Measurements from ENCODE around the gene CRYBG1. TPM values are rescaled to one million over a fixed set of nuclear protein-coding genes. Genes with fewer than 3 reads are reported as not detected.

The CRYBG1 gene
- total and polyA plus RNA-seq, 2 donors (not counting 1 experiment from before 2014, with no cell fraction given): 9.6 to 47.0 TPM

GRCh38 chr6:106511288-106512047, 151.0 kb downstream of the CRYBG1 start:
- Histone ChIP-seq H3K79me2 (ENCODE audit: control insufficient read depth, insufficient read depth, low read length) (peaks cover 58% of the 10 kb centered on the region), H3K27ac (ENCODE audit: low read length in 2 of 2) (peak overlapping the region; percentile 91 to 95), H3K4me1 (ENCODE audit: control insufficient read depth in 2 of 2, insufficient read depth in 2 of 2, low read length in 2 of 2) (peaks cover 40 to 44% of the 10 kb centered on the region in 2 donors), H3K9me3 (ENCODE audit: control extremely low read depth in 1 of 3, control insufficient read depth in 2 of 3, insufficient read depth in 1 of 3, low read length in 2 of 3) (no peaks in the 10 kb centered on the region), H4K20me1 (ENCODE audit: control insufficient read depth, insufficient read depth, low read length, poor library complexity, severe bottlenecking) (peaks cover 6% of the 10 kb centered on the region), H2AFZ (ENCODE audit: insufficient read depth, low read depth, low read length, poor library complexity, severe bottlenecking) (peak overlapping the region; percentile 96), H3K4me2 (replicated peaks; ENCODE audit: low read depth, low read length, poor library complexity, severe bottlenecking) (peak overlapping the region; percentile 96), H3K36me3 (replicated peaks in 1 of 2; ENCODE audit: control extremely low read depth in 1 of 2, control insufficient read depth in 1 of 2, extremely low read depth in 1 of 2, insufficient read depth in 2 of 2, low read length in 1 of 2) (no peaks in the 10 kb centered on the region), H3K9ac (ENCODE audit: low read length) (peak overlapping the region; percentile 92), H3K4me3 (ENCODE audit: control extremely low read depth in 1 of 5, extremely low read depth in 1 of 5, insufficient read depth in 1 of 5, low read depth in 2 of 5, low read length in 4 of 5) (peak overlapping the region; percentile 84 to 96 (median 91)), H3K27me3 (replicated peaks in 1 of 4; ENCODE audit: control extremely low read depth in 1 of 4, control insufficient read depth in 3 of 4, insufficient read depth in 4 of 4, low read length in 3 of 4) (no peaks in the 10 kb centered on the region)
- H3K4me3 Mint-ChIP-seq: peak overlapping the region; percentile 98
- H3K27ac Mint-ChIP-seq: peak overlapping the region; percentile 97
- no peaks in the 10 kb centered on the region for H3K9me3 Mint-ChIP-seq (ENCODE audit: insufficient read depth)
- H3K4me1 Mint-ChIP-seq: peaks cover 51% of the 10 kb centered on the region
- ATAC-seq (ENCODE audit: low read depth): no peak
- WGBS (ENCODE audit: insufficient coverage): under 1% methylated on average over 27 of the region's 29 CpGs
- H3K27me3 Mint-ChIP-seq: no peaks in the 10 kb centered on the region
- ChIA-PET POLR2A (interaction anchor here (0.6 to 2.5 kb wide), 6 partner anchors 10 to 463 kb away, joined by 5 to 29 read pairs (median 10); partner anchors contain the start of gene CD24), CTCF (interaction anchor here (0.7 to 7.0 kb wide), 24 partner anchors 9 to 486 kb away, joined by 3 to 156 read pairs (median 6); no protein-coding TSS in a partner anchor)
- TF ChIP-seq EZH2 (IDR thresholded peaks at IDR 0.05; ENCODE audit: borderline replicate concordance, insufficient read depth, low read depth, low read length, poor library complexity, severe bottlenecking): no peak
- TF ChIP-seq, protein P1, sequence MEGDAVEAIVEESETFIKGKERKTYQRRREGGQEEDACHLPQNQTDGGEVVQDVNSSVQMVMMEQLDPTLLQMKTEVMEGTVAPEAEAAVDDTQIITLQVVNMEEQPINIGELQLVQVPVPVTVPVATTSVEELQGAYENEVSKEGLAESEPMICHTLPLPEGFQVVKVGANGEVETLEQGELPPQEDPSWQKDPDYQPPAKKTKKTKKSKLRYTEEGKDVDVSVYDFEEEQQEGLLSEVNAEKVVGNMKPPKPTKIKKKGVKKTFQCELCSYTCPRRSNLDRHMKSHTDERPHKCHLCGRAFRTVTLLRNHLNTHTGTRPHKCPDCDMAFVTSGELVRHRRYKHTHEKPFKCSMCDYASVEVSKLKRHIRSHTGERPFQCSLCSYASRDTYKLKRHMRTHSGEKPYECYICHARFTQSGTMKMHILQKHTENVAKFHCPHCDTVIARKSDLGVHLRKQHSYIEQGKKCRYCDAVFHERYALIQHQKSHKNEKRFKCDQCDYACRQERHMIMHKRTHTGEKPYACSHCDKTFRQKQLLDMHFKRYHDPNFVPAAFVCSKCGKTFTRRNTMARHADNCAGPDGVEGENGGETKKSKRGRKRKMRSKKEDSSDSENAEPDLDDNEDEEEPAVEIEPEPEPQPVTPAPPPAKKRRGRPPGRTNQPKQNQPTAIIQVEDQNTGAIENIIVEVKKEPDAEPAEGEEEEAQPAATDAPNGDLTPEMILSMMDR (IDR thresholded peaks at IDR 0.05): no peak
- DNase-seq: no peak
- intact Hi-C loops (cut with micrococcal nuclease): loop anchor here (1.0 to 5.0 kb wide), 9 partner anchors 9 to 517 kb away; partner anchors contain the start of genes ATG5, MTRES1, QRSL1 and RTN4IP1

Data from B cell (primary cell).